Endodermal cell (in vitro differentiated cells): ENCODE measurements around the gene THSD4. TPM values are rescaled to one million over a fixed set of nuclear protein-coding genes. Genes with fewer than 3 reads are reported as not detected.
A peak's percentile ranks its signal among the peaks of the same experiment; 100 is the strongest.

Experiments
- DNase-seq: peaks from one replicate; pipeline ENCODE4 v3.0.0-alpha.2; 2017
- H3K27ac ChIP-seq: 2 replicates; pipeline ENCODE4 v1.5.1; 2013; ENCODE audit warnings: mild to moderate bottlenecking, low read depth, low read length, moderate library complexity
- H3K27me3 ChIP-seq: 2 replicates; pipeline ENCODE4 v1.6.1; 2013; ENCODE audit warnings: mild to moderate bottlenecking, low read length, moderate library complexity; ENCODE audit not compliant: insufficient read depth, control insufficient read depth, poor library complexity, severe bottlenecking
- H3K36me3 ChIP-seq: 2 replicates; pipeline ENCODE4 v1.7.0; 2013; ENCODE audit warnings: mild to moderate bottlenecking, low read length, moderate library complexity; ENCODE audit not compliant: control insufficient read depth, insufficient read depth
- H3K4me1 ChIP-seq: one replicate; pipeline ENCODE4 v1.7.0; 2013; ENCODE audit warnings: low read length; ENCODE audit not compliant: control insufficient read depth, insufficient read depth
- H3K4me3 ChIP-seq: 2 replicates; pipeline ENCODE4 v1.5.1; 2013; ENCODE audit warnings: mild to moderate bottlenecking, low read length, moderate library complexity
- H3K9ac ChIP-seq: 2 replicates; pipeline ENCODE4 v1.6.1; 2013; ENCODE audit warnings: mild to moderate bottlenecking, low read length, moderate library complexity; ENCODE audit not compliant: poor library complexity, severe bottlenecking; ENCODE audit errors: extremely low read depth
- H3K9me3 ChIP-seq: 2 replicates; pipeline ENCODE4 v1.6.1; 2013; ENCODE audit warnings: mild to moderate bottlenecking, low read length, moderate library complexity; ENCODE audit not compliant: control insufficient read depth
- H3K27ac Mint-ChIP-seq: 2 replicates; pipeline ENCODE4 v1.8.0; 2020; ENCODE audit warnings: mixed read lengths
- H3K27me3 Mint-ChIP-seq: 2 replicates; pipeline ENCODE4 v1.8.0; 2021; ENCODE audit warnings: mild to moderate bottlenecking, mixed read lengths; ENCODE audit not compliant: insufficient read depth
- H3K36me3 Mint-ChIP-seq: 2 replicates; pipeline ENCODE4 v1.8.0; 2020; ENCODE audit warnings: low read depth, mixed read lengths
- H3K4me1 Mint-ChIP-seq: 2 replicates; pipeline ENCODE4 v1.8.0; 2020; ENCODE audit warnings: mixed read lengths
- H3K4me3 Mint-ChIP-seq: 2 replicates; pipeline ENCODE4 v1.8.0; 2020; ENCODE audit warnings: mild to moderate bottlenecking, moderate library complexity, mixed read lengths
- H3K9me3 Mint-ChIP-seq: 2 replicates; pipeline ENCODE4 v1.8.0; 2020; ENCODE audit warnings: mild to moderate bottlenecking, mixed read lengths
- CTCF ChIP-seq: fragments of 200-600 bp; sonication (generic); conservative IDR thresholded peaks from 2 replicates; pipeline ENCODE4 v1.5.0; 2021; ENCODE audit warnings: antibody characterized with exemption, mild to moderate bottlenecking
- WGBS, 2 experiments: methylation state at CpG; one replicate each; pipeline versions ENCODE4 v1.1.5 to v1.1.7; 2013; ENCODE audit warnings: missing lambda C conversion rate in 2 of 2, mixed read lengths in 1 of 2; ENCODE audit not compliant: insufficient coverage in 1 of 2, insufficient read length in 1 of 2; 5-methylcytosine and 5-hydroxymethylcytosine counted together
- total RNA-seq, 2 donors: library from RNA; stranded (reverse); fragmentation: NEBNext Ultra II Directional in 1 of 2; extraction: Animal tissue kit (Norgen Biotek cat#: 25700) in 1 of 2; gene quantifications; 2 replicates in 1 of 2; 3 replicates in 1 of 2; pipeline ENCODE4 v1.2.1, GENCODE V29; 2021

Gene THSD4
- total RNA-seq, 2 donors from 2014 or later = 4.6 to 5.4 TPM

GRCh38 chr15:71734709-71735384, 619.6 kb downstream of the THSD4 start:
- Histone ChIP-seq H3K27me3 (no peaks in the 10 kb centered on the region), H3K36me3 (no peaks in the 10 kb centered on the region), H3K4me1 (peaks cover 3% of the 10 kb centered on the region), H3K9me3 (no peaks in the 10 kb centered on the region), H3K27ac (no peak overlapping the region), H3K9ac (no peak overlapping the region), H3K4me3 (no peak overlapping the region)
- no peak for DNase-seq
- H3K27ac Mint-ChIP-seq = no peak overlapping the region
- H3K36me3 Mint-ChIP-seq = no peaks in the 10 kb centered on the region
- TF ChIP-seq CTCF = peak; percentile 53
- no peaks in the 10 kb centered on the region for H3K27me3 Mint-ChIP-seq
- WGBS, 2 experiments = 87 to 91% methylated on average over 3 to 4 of the region's 4 CpGs
- peaks cover 2% of the 10 kb centered on the region for H3K9me3 Mint-ChIP-seq
- peaks cover 19% of the 10 kb centered on the region for H3K4me1 Mint-ChIP-seq
- no peak overlapping the region for H3K4me3 Mint-ChIP-seq

GRCh38 chr15:71735385-71735757, 620.1 kb downstream of the THSD4 start:
- Histone ChIP-seq H3K36me3 (no peaks in the 10 kb centered on the region), H3K4me1 (peaks cover 3% of the 10 kb centered on the region), H3K27me3 (no peaks in the 10 kb centered on the region), H3K9me3 (no peaks in the 10 kb centered on the region), H3K4me3 (no peak overlapping the region), H3K9ac (no peak overlapping the region), H3K27ac (no peak overlapping the region)
- Mint-ChIP-seq H3K27me3 (no peaks in the 10 kb centered on the region), H3K27ac (no peak overlapping the region), H3K4me1 (peaks cover 19% of the 10 kb centered on the region), H3K36me3 (no peaks in the 10 kb centered on the region), H3K9me3 (peaks cover 2% of the 10 kb centered on the region), H3K4me3 (no peak overlapping the region)
- DNase-seq = no peak
- 87 to 88% methylated on average over 2 of the region's 2 CpGs for WGBS, 2 experiments
- no peak for TF ChIP-seq CTCF

DNA sequence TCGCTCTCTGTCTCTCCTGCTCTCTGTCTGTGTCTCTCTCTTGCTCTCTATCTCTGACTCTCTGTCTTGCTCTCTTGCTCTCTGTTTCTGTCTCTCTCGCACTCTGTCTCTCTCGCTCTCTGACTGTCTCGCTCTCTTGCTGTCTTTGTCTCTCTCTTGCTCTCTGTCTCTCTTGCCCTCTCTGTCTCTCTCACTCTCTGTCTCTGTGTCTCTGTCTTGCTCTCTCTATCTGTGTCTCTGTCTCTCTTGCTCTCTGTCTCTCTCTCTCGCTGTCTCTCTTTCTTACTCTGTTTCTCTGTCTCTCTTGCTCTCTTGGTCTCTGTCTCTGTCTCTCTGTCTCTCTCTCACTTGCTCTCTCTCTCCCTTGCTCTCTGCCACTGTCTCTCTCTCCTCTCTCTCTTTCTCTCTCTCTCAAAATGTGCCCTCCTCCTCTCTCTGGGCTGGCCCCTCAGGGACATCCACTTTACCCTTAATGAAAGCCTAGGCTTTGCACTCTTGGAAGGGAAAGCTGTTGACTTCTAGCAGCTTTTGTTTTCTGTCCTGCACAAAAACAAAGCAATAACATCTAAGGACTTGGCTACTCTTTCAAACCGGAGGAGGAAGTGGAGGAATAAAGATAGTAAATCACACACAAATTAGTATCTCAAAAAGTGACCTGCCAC, 621.1 kb downstream of the THSD4 start:
- Mint-ChIP-seq H3K27me3 (no peaks in the 10 kb centered on the region), H3K4me1 (peaks cover 19% of the 10 kb centered on the region), H3K27ac (no peak overlapping the region), H3K9me3 (peaks cover 2% of the 10 kb centered on the region), H3K4me3 (no peak overlapping the region), H3K36me3 (no peaks in the 10 kb centered on the region)
- Histone ChIP-seq H3K4me1 (peaks cover 3% of the 10 kb centered on the region), H3K4me3 (no peak overlapping the region), H3K36me3 (no peaks in the 10 kb centered on the region), H3K9ac (no peak overlapping the region), H3K9me3 (no peaks in the 10 kb centered on the region), H3K27me3 (no peaks in the 10 kb centered on the region), H3K27ac (no peak overlapping the region)
- 94% methylated on average over 5 of the region's 6 CpGs for WGBS, 2 experiments
- DNase-seq = no peak
- TF ChIP-seq CTCF = no peak
